HG02642 (cell line): ENCODE measurements around the gene GPRASP2.

Experiments used
- ATAC-seq: cut with Tn5 transposase; IDR thresholded peaks from one replicate; pipeline ENCODE4 v1.9.1; 2021; ENCODE audit warnings: mild to moderate bottlenecking; ENCODE audit not compliant: unreplicated experiment, poor library complexity

GPRASP2 gene

DNA sequence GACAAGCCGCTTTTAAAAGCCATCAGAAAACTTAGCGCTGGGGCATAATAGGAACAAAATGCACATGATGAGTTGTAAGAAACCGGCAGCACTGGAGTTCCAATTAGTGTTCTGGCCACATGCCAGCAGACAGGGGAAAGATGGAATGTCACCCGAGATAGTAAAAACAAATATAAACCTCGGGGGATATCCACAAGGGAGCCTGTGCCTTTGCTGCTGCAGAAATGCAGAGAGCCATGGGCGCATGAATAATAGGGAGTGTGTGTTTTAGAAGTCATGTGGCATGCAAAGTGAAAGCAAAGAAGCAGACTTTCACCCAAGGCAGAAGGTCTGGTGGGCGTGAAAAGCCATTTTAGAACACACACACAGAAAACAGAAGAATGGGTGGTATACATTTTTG, 27.4 kb downstream of the GPRASP2 start:
- ATAC-seq, result no peak

- no peak for ATAC-seq
These were observed 32.1 kb downstream of the GPRASP2 start for GRCh38 chrX:102744307-102744706.

GRCh38 chrX:102745513-102745856, 33.2 kb downstream of the GPRASP2 start:
- no peak for ATAC-seq

- ATAC-seq, result peak; percentile 56
These were observed 33.8 kb downstream of the GPRASP2 start for GRCh38 chrX:102745857-102746584.

DNA sequence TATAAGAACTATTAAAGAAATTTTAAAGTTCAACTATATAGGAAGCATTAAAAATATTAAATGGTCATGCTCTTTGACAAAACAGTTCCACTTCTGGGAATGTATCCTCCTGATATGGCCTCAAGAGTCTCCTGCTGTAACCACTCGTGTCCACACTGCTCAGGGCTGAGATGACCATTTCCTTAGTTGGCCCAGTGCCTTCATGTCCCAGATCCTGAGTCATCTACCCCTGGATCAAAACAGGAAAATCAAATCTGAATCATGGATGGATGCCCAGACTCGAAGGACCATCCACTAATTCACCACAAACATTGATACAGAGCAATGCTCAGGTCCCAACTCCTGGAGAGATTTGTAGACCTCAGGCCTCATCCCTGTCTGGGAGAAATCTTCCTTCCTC, 53.0 kb downstream of the GPRASP2 start:
- no peak for ATAC-seq

- ATAC-seq, result no peak
These were observed 53.6 kb downstream of the GPRASP2 start for GRCh38 chrX:102765809-102766208.

GRCh38 chrX:102767287-102767686, 55.0 kb downstream of the GPRASP2 start:
- no peak for ATAC-seq
